Esophagus muscularis mucosa (tissue), 4 donors: ENCODE data around the gene TBC1D22A.

ENCODE experiments used
- EP300 ChIP-seq: sonication (generic); formaldehyde crosslinking; IDR thresholded peaks from one replicate; pipeline ENCODE4 v1.6.1; 2017; ENCODE audit warnings: antibody characterized with exemption
- POLR2A ChIP-seq: fragments of 450-650 bp; IDR thresholded peaks from one replicate; pipeline ENCODE4 v1.6.1; 2017; ENCODE audit warnings: antibody characterized with exemption, moderate library complexity, mild to moderate bottlenecking, low read depth
- POLR2AphosphoS5 ChIP-seq, 2 donors: sonication (generic); formaldehyde crosslinking; IDR thresholded peaks; one replicate each; pipeline ENCODE4 v1.6.1; 2017; ENCODE audit warnings: antibody characterized with exemption in 2 of 2
- TF ChIP-seq, protein P1 (sequence below), 3 experiments: fragments of 200-600 bp in 2 of 3; fragments of 450-650 bp in 1 of 3; sonication (generic) in 2 of 3; IDR thresholded peaks; one replicate each; pipeline ENCODE4 v1.5.1; 2017 to 2019; ENCODE audit warnings: antibody characterized with exemption in 3 of 3, mild to moderate bottlenecking in 2 of 3, moderate library complexity in 1 of 3

GRCh38 chr22:46998331-46998730, 235.9 kb downstream of the TBC1D22A start:
- TF ChIP-seq POLR2A (no peak), EP300 (no peak), POLR2AphosphoS5 (IDR thresholded peaks at IDR 0.05) (no peak)
- TF ChIP-seq, protein P1, sequence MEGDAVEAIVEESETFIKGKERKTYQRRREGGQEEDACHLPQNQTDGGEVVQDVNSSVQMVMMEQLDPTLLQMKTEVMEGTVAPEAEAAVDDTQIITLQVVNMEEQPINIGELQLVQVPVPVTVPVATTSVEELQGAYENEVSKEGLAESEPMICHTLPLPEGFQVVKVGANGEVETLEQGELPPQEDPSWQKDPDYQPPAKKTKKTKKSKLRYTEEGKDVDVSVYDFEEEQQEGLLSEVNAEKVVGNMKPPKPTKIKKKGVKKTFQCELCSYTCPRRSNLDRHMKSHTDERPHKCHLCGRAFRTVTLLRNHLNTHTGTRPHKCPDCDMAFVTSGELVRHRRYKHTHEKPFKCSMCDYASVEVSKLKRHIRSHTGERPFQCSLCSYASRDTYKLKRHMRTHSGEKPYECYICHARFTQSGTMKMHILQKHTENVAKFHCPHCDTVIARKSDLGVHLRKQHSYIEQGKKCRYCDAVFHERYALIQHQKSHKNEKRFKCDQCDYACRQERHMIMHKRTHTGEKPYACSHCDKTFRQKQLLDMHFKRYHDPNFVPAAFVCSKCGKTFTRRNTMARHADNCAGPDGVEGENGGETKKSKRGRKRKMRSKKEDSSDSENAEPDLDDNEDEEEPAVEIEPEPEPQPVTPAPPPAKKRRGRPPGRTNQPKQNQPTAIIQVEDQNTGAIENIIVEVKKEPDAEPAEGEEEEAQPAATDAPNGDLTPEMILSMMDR (IDR thresholded peaks at IDR 0.05), result no peak
